GM18858 (cell line): ENCODE measurements around the gene ST6GALNAC1.
"Not testable (repeated sequence)": the region's sequence is repeated elsewhere in the genome, so short reads cannot be mapped to it uniquely, and the experiment has no call there.

Source experiments
- ATAC-seq: cut with Tn5 transposase; IDR thresholded peaks from one replicate; pipeline ENCODE4 v1.9.1; 2021; ENCODE audit not compliant: unreplicated experiment

Gene ST6GALNAC1

GRCh38 chr17:76644995-76645394 is 1.4 kb upstream of the ST6GALNAC1 start:
- no peak for ATAC-seq

- no peak for ATAC-seq
Observed at GRCh38 chr17:76642994-76643393, 563 bp downstream of the ST6GALNAC1 start.

- ATAC-seq, result no peak
Observed at GRCh38 chr17:76642032-76642561, 1.5 kb downstream of the ST6GALNAC1 start.

- no peak for ATAC-seq
Observed at GRCh38 chr17:76641501-76641900, 2.1 kb downstream of the ST6GALNAC1 start.

- no peak for ATAC-seq
Observed at GRCh38 chr17:76640550-76641380, 2.8 kb downstream of the ST6GALNAC1 start.

- ATAC-seq, result no peak
Observed at GRCh38 chr17:76638263-76638662, 5.3 kb downstream of the ST6GALNAC1 start.

- ATAC-seq, result not testable (repeated sequence)
Observed at GRCh38 chr17:76636486-76637206, 6.9 kb downstream of the ST6GALNAC1 start.

- no peak for ATAC-seq
Observed at GRCh38 chr17:76635659-76636360, 7.7 kb downstream of the ST6GALNAC1 start.

GRCh38 chr17:76635039-76635438 is 8.5 kb downstream of the ST6GALNAC1 start:
- no peak for ATAC-seq

GRCh38 chr17:76633628-76634328 is 9.8 kb downstream of the ST6GALNAC1 start:
- ATAC-seq, result no peak

GRCh38 chr17:76631821-76632565 is 11.6 kb downstream of the ST6GALNAC1 start:
- no peak for ATAC-seq

GRCh38 chr17:76630151-76630550 is 13.4 kb downstream of the ST6GALNAC1 start:
- no peak for ATAC-seq

- ATAC-seq, result no peak
Observed at GRCh38 chr17:76627510-76627909, 16.0 kb downstream of the ST6GALNAC1 start.

- no peak for ATAC-seq
Observed at GRCh38 chr17:76626442-76626841, 17.1 kb downstream of the ST6GALNAC1 start.

GRCh38 chr17:76625496-76625895 is 18.1 kb downstream of the ST6GALNAC1 start:
- ATAC-seq, result no peak

GRCh38 chr17:76623271-76624146 is 20.0 kb downstream of the ST6GALNAC1 start:
- ATAC-seq, result no peak

GRCh38 chr17:76617838-76618237 is 25.7 kb downstream of the ST6GALNAC1 start:
- no peak for ATAC-seq

- ATAC-seq, result no peak
Observed at GRCh38 chr17:76614912-76615617, 28.5 kb downstream of the ST6GALNAC1 start.
